Mammary epithelial cell (primary cell): ENCODE results near the gene MTG1.

ENCODE experiments used
- EZH2 ChIP-seq: IDR thresholded peaks from 2 replicates; pipeline ENCODE4 v1.6.1; 2012; ENCODE audit warnings: low read length, inconsistent platforms, borderline replicate concordance
- TF ChIP-seq, protein P1 (sequence below), 2 donors: IDR thresholded peaks in 1 of 2; conservative IDR thresholded peaks in 1 of 2; 2 replicates each; pipeline ENCODE4 v1.5.1; 2011 to 2012; ENCODE audit warnings: inconsistent platforms in 2 of 2, low read length in 2 of 2, mild to moderate bottlenecking in 2 of 2, control low read depth in 1 of 2, low read depth in 1 of 2; ENCODE audit not compliant: insufficient read depth in 1 of 2; ENCODE audit errors: extremely low read depth in 1 of 2

DNA sequence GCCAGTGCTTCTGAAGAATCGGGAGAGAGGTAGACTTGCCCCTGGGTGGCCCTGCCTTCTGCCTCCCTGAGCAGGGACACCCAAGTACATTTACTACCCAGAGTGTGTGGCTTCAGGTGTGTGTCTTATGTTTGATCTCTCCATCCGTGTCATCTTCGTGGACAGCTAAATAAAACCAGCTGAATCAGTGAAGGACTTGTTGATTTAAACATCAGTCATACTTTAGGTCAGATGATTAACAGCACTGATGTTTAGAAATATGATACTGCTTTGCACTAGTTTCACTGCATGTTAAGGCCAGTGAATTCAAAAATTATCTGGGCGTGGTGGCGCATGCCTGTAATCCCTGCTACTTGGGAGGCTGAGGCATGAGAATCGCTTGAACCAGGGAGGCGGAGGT is 4.0 kb downstream of the MTG1 start:
- TF ChIP-seq, protein P1, sequence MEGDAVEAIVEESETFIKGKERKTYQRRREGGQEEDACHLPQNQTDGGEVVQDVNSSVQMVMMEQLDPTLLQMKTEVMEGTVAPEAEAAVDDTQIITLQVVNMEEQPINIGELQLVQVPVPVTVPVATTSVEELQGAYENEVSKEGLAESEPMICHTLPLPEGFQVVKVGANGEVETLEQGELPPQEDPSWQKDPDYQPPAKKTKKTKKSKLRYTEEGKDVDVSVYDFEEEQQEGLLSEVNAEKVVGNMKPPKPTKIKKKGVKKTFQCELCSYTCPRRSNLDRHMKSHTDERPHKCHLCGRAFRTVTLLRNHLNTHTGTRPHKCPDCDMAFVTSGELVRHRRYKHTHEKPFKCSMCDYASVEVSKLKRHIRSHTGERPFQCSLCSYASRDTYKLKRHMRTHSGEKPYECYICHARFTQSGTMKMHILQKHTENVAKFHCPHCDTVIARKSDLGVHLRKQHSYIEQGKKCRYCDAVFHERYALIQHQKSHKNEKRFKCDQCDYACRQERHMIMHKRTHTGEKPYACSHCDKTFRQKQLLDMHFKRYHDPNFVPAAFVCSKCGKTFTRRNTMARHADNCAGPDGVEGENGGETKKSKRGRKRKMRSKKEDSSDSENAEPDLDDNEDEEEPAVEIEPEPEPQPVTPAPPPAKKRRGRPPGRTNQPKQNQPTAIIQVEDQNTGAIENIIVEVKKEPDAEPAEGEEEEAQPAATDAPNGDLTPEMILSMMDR (conservative IDR thresholded peaks at IDR 0.05 in 1 of 2, IDR thresholded peaks at IDR 0.05 in 1 of 2; ENCODE audit: extremely low read depth in 1 of 2, insufficient read depth in 1 of 2, low read depth in 1 of 2, low read length in 2 of 2): no peak
- no peak for TF ChIP-seq EZH2
